Measurements from ENCODE around the gene BCL2L2.

DNA sequence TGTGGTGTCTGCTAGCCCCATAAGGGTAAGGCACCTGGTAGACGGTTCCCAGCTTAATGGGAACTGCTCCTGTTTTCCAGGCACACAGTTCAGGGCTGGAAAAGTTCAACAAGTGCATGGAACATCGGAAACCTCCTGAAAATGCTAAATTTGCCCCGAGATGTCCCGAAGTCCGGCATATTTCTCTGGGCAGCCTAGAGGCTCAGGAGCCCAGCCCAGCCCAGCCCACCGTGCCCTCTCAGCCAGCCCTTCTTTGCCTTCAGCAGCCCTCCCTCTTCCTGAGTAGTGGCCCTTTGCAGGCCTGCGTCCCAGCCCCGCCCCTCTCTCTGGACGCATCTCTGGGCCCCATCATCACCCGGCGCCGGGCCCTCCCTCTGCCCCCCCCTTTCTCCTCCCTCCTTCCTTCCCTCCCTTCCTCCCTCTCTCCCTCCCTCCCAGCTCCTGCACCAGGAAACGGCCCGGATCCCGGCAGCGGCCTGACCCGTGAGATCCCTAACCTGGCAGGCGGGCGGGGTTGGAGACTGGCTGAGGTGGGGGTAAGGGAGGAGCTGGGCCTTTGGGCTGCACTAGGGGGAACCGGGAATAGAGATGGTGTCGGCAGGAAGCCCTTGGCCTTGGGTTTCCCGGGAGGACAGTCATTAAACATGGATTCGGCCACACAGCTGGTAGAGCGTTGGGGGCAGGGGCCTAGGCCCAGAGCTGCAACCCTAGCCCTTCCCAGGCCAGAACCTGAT is at the start of gene BCL2L2:
- no peak for TF ChIP-seq GABPA (IDR thresholded peaks at IDR 0.05; ENCODE audit: borderline replicate concordance, insufficient read depth, low read length)
- TF ChIP-seq, protein P1, sequence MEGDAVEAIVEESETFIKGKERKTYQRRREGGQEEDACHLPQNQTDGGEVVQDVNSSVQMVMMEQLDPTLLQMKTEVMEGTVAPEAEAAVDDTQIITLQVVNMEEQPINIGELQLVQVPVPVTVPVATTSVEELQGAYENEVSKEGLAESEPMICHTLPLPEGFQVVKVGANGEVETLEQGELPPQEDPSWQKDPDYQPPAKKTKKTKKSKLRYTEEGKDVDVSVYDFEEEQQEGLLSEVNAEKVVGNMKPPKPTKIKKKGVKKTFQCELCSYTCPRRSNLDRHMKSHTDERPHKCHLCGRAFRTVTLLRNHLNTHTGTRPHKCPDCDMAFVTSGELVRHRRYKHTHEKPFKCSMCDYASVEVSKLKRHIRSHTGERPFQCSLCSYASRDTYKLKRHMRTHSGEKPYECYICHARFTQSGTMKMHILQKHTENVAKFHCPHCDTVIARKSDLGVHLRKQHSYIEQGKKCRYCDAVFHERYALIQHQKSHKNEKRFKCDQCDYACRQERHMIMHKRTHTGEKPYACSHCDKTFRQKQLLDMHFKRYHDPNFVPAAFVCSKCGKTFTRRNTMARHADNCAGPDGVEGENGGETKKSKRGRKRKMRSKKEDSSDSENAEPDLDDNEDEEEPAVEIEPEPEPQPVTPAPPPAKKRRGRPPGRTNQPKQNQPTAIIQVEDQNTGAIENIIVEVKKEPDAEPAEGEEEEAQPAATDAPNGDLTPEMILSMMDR (IDR thresholded peaks at IDR 0.05; ENCODE audit: control extremely low read depth in 1 of 3, insufficient read depth in 1 of 3, low read depth in 1 of 3, low read length in 3 of 3), result no peak
- TF ChIP-seq, protein P2, sequence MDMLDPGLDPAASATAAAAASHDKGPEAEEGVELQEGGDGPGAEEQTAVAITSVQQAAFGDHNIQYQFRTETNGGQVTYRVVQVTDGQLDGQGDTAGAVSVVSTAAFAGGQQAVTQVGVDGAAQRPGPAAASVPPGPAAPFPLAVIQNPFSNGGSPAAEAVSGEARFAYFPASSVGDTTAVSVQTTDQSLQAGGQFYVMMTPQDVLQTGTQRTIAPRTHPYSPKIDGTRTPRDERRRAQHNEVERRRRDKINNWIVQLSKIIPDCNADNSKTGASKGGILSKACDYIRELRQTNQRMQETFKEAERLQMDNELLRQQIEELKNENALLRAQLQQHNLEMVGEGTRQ (IDR thresholded peaks at IDR 0.05; ENCODE audit: low read length), result no peak
- no peak for TF ChIP-seq CEBPB (IDR thresholded peaks at IDR 0.05; ENCODE audit: low read depth, low read length)
- TF ChIP-seq TBP (IDR thresholded peaks at IDR 0.05; ENCODE audit: low read depth, low read length), result peak; percentile 62
- TF ChIP-seq POLR2AphosphoS5 (IDR thresholded peaks at IDR 0.05; ENCODE audit: low read depth, low read length), result peak; percentile 70
- no peak for TF ChIP-seq BACH1 (IDR thresholded peaks at IDR 0.05; ENCODE audit: low read length)
- TF ChIP-seq HDAC2 (IDR thresholded peaks at IDR 0.05; ENCODE audit: borderline replicate concordance in 1 of 2, low read depth in 2 of 2, low read length in 2 of 2), result 0 out of 4 replicates have a peak, but pooled peaks of 1 of the 2 experiments have one; percentile 46
- peak; percentile 69 for TF ChIP-seq ASH2L (IDR thresholded peaks at IDR 0.05; ENCODE audit: low read length)

Measured in H1 (cell line).